IMR-90 (cell line): Measurements from ENCODE around the gene PLLP. TPM values are rescaled to one million over a fixed set of nuclear protein-coding genes. Genes with fewer than 3 reads are reported as not detected.

Experiments used
- ATAC-seq: fragments of 200-7000 bp; cut with Tn5 transposase; 2 replicates; pipeline ENCODE4 v1.9.1; 2020; ENCODE audit warnings: low read depth, mild to moderate bottlenecking, moderate library complexity
- BruUV-seq: library from RNA; stranded (reverse); fragments of 400-500 nt; replicated peaks from 2 replicates; lab custom pipeline; 2021; lab: Mats Ljungman, UMichigan
- CTCF ChIA-PET: fragments of 300-600 bp; formaldehyde crosslinking; extraction: SDS; loops from one replicate; lab custom pipeline; 2021; ENCODE audit warnings: antibody characterized with exemption; lab: Yijun Ruan, JAX
- POLR2A ChIA-PET: fragments of 300-600 bp; sonication (Branson Sonifier 250); formaldehyde crosslinking; loops from one replicate; lab custom pipeline; 2022; ENCODE audit warnings: antibody characterized with exemption; ENCODE audit not compliant: unreplicated experiment; lab: Charles Lee
- DNase-seq: peaks from one replicate; pipeline ENCODE4 v3.0.0; 2013
- H2AFZ ChIP-seq: replicated peaks from 2 replicates; pipeline ENCODE3; 2013; ENCODE audit warnings: low read length, mild to moderate bottlenecking; ENCODE audit not compliant: poor library complexity
- H2AK5ac ChIP-seq: 2 replicates; pipeline ENCODE4 v1.6.1; 2013; ENCODE audit warnings: low read depth, low read length, inconsistent platforms
- H2AK9ac ChIP-seq: replicated peaks from 2 replicates; pipeline ENCODE3; 2013; ENCODE audit warnings: mild to moderate bottlenecking, low read depth, low read length, moderate library complexity; ENCODE audit not compliant: poor library complexity
- H2BK120ac ChIP-seq: 2 replicates; pipeline ENCODE4 v1.6.1; 2013; ENCODE audit warnings: low read depth, low read length, inconsistent platforms
- H2BK15ac ChIP-seq: 3 replicates; pipeline ENCODE4 v1.6.1; 2013; ENCODE audit warnings: low read depth, low read length, inconsistent platforms
- H2BK20ac ChIP-seq: 2 replicates; pipeline ENCODE4 v1.6.1; 2013; ENCODE audit warnings: low read depth, mild to moderate bottlenecking, inconsistent platforms, low read length, moderate library complexity
- H2BK5ac ChIP-seq: 2 replicates; pipeline ENCODE4 v1.6.1; 2013; ENCODE audit warnings: mild to moderate bottlenecking, low read depth, low read length, inconsistent platforms; ENCODE audit not compliant: poor library complexity, severe bottlenecking
- H3K14ac ChIP-seq: replicated peaks from 2 replicates; pipeline ENCODE4 v1.6.1; 2013; ENCODE audit warnings: low read depth, low read length, inconsistent platforms
- H3K18ac ChIP-seq: 2 replicates; pipeline ENCODE4 v1.6.1; 2013; ENCODE audit warnings: low read depth, low read length, control low read depth
- H3K23ac ChIP-seq: 2 replicates; pipeline ENCODE4 v1.6.1; 2013; ENCODE audit warnings: low read depth, low read length, inconsistent platforms
- H3K27ac ChIP-seq: 2 replicates; pipeline ENCODE4 v1.5.1; 2013; ENCODE audit warnings: mild to moderate bottlenecking, control low read depth, low read length; ENCODE audit not compliant: insufficient read depth
- H3K27me3 ChIP-seq: 2 replicates; pipeline ENCODE4 v1.6.1; 2013; ENCODE audit warnings: low read length; ENCODE audit not compliant: control insufficient read depth, insufficient read depth
- H3K36me3 ChIP-seq: 2 replicates; pipeline ENCODE4 v1.6.1; 2013; ENCODE audit warnings: low read length, mixed read lengths; ENCODE audit not compliant: control insufficient read depth, insufficient read depth
- H3K4ac ChIP-seq: 2 replicates; pipeline ENCODE4 v1.6.1; 2013; ENCODE audit warnings: low read depth, low read length, inconsistent platforms
- H3K4me1 ChIP-seq: 2 replicates; pipeline ENCODE4 v1.6.1; 2013; ENCODE audit warnings: low read length, mixed read lengths; ENCODE audit not compliant: control insufficient read depth, insufficient read depth
- H3K4me2 ChIP-seq: 2 replicates; pipeline ENCODE4 v1.6.1; 2013; ENCODE audit warnings: low read depth, mild to moderate bottlenecking, control low read depth, low read length, moderate library complexity
- H3K4me3 ChIP-seq: 2 replicates; pipeline ENCODE4 v1.5.1; 2013; ENCODE audit warnings: low read depth, mild to moderate bottlenecking, control low read depth, low read length, moderate library complexity; ENCODE audit not compliant: insufficient read depth
- H3K56ac ChIP-seq: 2 replicates; pipeline ENCODE4 v1.6.1; 2013; ENCODE audit warnings: low read length, inconsistent platforms; ENCODE audit not compliant: insufficient read depth; ENCODE audit errors: extremely low read depth
- H3K79me1 ChIP-seq, 2 experiments: 2 replicates each; pipeline ENCODE4 v1.6.1; 2013; ENCODE audit warnings: low read length in 2 of 2, inconsistent platforms in 1 of 2, low read depth in 1 of 2
- H3K9ac ChIP-seq: 2 replicates; pipeline ENCODE4 v1.6.1; 2013; ENCODE audit warnings: low read depth, low read length, control low read depth
- H3K9me1 ChIP-seq: 2 replicates; pipeline ENCODE4 v1.6.1; 2013; ENCODE audit warnings: low read length, inconsistent platforms; ENCODE audit not compliant: insufficient read depth
- H3K9me3 ChIP-seq: 2 replicates; pipeline ENCODE4 v1.6.1; 2013; ENCODE audit warnings: low read length; ENCODE audit not compliant: control insufficient read depth, insufficient read depth
- H4K20me1 ChIP-seq: 2 replicates; pipeline ENCODE4 v1.6.1; 2013; ENCODE audit warnings: low read length, inconsistent platforms; ENCODE audit not compliant: insufficient read depth
- H4K5ac ChIP-seq: 2 replicates; pipeline ENCODE4 v1.6.1; 2013; ENCODE audit warnings: mild to moderate bottlenecking, low read depth, low read length, control low read depth
- H4K8ac ChIP-seq, 2 experiments: 2 replicates each; pipeline ENCODE4 v1.6.1; 2013; ENCODE audit warnings: low read depth in 2 of 2, low read length in 2 of 2, control low read depth in 1 of 2, inconsistent platforms in 1 of 2
- H4K91ac ChIP-seq: 2 replicates; pipeline ENCODE4 v1.6.1; 2013; ENCODE audit warnings: low read depth, low read length, inconsistent platforms; ENCODE audit not compliant: insufficient read depth
- BHLHE40 ChIP-seq: fragments of 150-350 bp; IDR thresholded peaks from 2 replicates; pipeline ENCODE4 v1.6.1; 2016; ENCODE audit warnings: mild to moderate bottlenecking, low read depth, low read length
- MAFK ChIP-seq: IDR thresholded peaks from 2 replicates; pipeline ENCODE4 v1.6.1; 2012; ENCODE audit warnings: low read depth, low read length, improper control_type of control experiment
- MAZ ChIP-seq: IDR thresholded peaks from 2 replicates; pipeline ENCODE4 v1.6.1; 2012; ENCODE audit warnings: low read depth, mild to moderate bottlenecking, low read length, improper control_type of control experiment, moderate library complexity, borderline replicate concordance
- POLR2A ChIP-seq: IDR thresholded peaks from 2 replicates; pipeline ENCODE4 v1.6.1; 2012; ENCODE audit warnings: mild to moderate bottlenecking, low read depth, low read length
- RCOR1 ChIP-seq: IDR thresholded peaks from 2 replicates; pipeline ENCODE4 v1.6.1; 2012; ENCODE audit warnings: mild to moderate bottlenecking, low read length, improper control_type of control experiment; ENCODE audit not compliant: insufficient replicate concordance
- RFX5 ChIP-seq: IDR thresholded peaks from 2 replicates; pipeline ENCODE4 v1.8.0; 2012; ENCODE audit warnings: low read depth, mild to moderate bottlenecking, low read length, moderate library complexity
- dilution Hi-C: fragments of 300-500 bp; cut with HindIII; formaldehyde crosslinking; loops from one replicate; pipeline ENCODE4 v1.14.3; 2018; ENCODE audit warnings: low sequenced_read_pairs; ENCODE audit not compliant: unreplicated experiment
- in situ Hi-C: fragments of 300-500 bp; cut with MboI; formaldehyde crosslinking; loops from 3 replicates; pipeline ENCODE4 v1.14.3; 2019; ENCODE audit warnings: low sequenced_read_pairs, inconsistent platforms, mixed read lengths
- intact Hi-C: fragments of 100-400 bp; cut with micrococcal nuclease; formaldehyde crosslinking; loops from 2 replicates; pipeline ENCODE4 v1.10.0; 2022
- polyA plus RNA-seq, 3 experiments: library from polyadenylated mRNA; depleted of rRNA; stranded (reverse); fragments of >200 nt; gene quantifications; 2 replicates each; pipeline ENCODE4 v1.2.3, GENCODE V29; 2012; ENCODE audit warnings: low replicate concordance in 1 of 3
- total RNA-seq: library from RNA; depleted of rRNA; stranded (reverse); fragments of >200 nt; gene quantifications from 2 replicates; pipeline ENCODE4 v1.2.3, GENCODE V29; 2012
- TF ChIP-seq, protein P1 (sequence below): conservative IDR thresholded peaks from 2 replicates; pipeline ENCODE4 v1.5.1; 2012; ENCODE audit warnings: mild to moderate bottlenecking, low read depth, low read length, improper control_type of control experiment

The PLLP gene
- total and polyA plus RNA-seq, 2 of the 4 experiments (the other 2 are of a cell fraction), result 0.05 TPM; not detected in 1

DNA sequence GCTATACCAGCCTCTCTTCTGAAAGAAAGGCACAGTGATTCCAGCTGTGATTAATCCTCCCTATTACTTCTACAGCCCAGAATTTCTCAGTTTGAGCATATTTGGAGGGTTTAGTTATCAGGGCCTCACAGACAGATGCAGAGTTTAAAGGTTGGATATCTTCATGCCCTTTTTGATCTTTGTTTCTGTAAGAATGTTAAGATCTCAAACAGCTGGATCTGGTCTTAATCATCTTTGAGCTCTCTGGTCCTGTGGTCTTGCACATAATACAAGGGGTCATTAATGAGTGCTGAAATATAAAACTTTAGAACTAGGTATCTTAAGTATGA is 48.5 kb downstream of the PLLP start:
- H2AK9ac ChIP-seq, result no peak overlapping the region
- no peak overlapping the region for H2BK15ac ChIP-seq
- dilution Hi-C loops, result no loop called here
- no peak overlapping the region; the same call in 1 of the 2 replicates for H3K4me2 ChIP-seq
- peaks cover 20% of the 10 kb centered on the region for H3K36me3 ChIP-seq
- no peak overlapping the region for H3K18ac ChIP-seq
- H3K9me3 ChIP-seq, result no peaks in the 10 kb centered on the region
- H3K4me3 ChIP-seq, result no peak overlapping the region
- H3K56ac ChIP-seq, result no peak overlapping the region
- H3K4me1 ChIP-seq, result peaks cover 8% of the 10 kb centered on the region
- in situ Hi-C loops, result no loop called here
- no peak overlapping the region for H4K91ac ChIP-seq
- no peak overlapping the region for H2BK20ac ChIP-seq
- H3K9ac ChIP-seq, result no peak overlapping the region
- no peak overlapping the region for H4K5ac ChIP-seq
- BruUV-seq, result no TSS peak
- H2BK120ac ChIP-seq, result no peak overlapping the region
- H2AFZ ChIP-seq, result no peak overlapping the region
- H3K9me1 ChIP-seq, result peaks cover 7% of the 10 kb centered on the region
- peak overlapping the region; percentile 4; the same call in 1 of the 2 replicates for H3K23ac ChIP-seq
- intact Hi-C loops, result no loop called here
- H3K27ac ChIP-seq, result no peak overlapping the region
- no peaks in the 10 kb centered on the region for H4K20me1 ChIP-seq
- ChIA-PET POLR2A (no interaction called here), CTCF (interaction anchor here (0.8 kb wide), 1 partner anchor 8 kb away, joined by 3 read pairs; no protein-coding TSS in a partner anchor)
- no peak for ATAC-seq
- peak overlapping the region; percentile 49 for H2BK5ac ChIP-seq
- H4K8ac ChIP-seq, result no peak overlapping the region
- peaks cover 0 to 4% of the 10 kb centered on the region in 2 experiments; a peak in 2 of 4 replicates for H3K79me1 ChIP-seq
- no peak for DNase-seq
- H3K27me3 ChIP-seq, result no peaks in the 10 kb centered on the region
- no peak for TF ChIP-seq MAFK
- no peak for TF ChIP-seq POLR2A
- no peak for TF ChIP-seq RCOR1
- TF ChIP-seq, protein P1, sequence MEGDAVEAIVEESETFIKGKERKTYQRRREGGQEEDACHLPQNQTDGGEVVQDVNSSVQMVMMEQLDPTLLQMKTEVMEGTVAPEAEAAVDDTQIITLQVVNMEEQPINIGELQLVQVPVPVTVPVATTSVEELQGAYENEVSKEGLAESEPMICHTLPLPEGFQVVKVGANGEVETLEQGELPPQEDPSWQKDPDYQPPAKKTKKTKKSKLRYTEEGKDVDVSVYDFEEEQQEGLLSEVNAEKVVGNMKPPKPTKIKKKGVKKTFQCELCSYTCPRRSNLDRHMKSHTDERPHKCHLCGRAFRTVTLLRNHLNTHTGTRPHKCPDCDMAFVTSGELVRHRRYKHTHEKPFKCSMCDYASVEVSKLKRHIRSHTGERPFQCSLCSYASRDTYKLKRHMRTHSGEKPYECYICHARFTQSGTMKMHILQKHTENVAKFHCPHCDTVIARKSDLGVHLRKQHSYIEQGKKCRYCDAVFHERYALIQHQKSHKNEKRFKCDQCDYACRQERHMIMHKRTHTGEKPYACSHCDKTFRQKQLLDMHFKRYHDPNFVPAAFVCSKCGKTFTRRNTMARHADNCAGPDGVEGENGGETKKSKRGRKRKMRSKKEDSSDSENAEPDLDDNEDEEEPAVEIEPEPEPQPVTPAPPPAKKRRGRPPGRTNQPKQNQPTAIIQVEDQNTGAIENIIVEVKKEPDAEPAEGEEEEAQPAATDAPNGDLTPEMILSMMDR, result no peak
- no peak for TF ChIP-seq MAZ
- TF ChIP-seq BHLHE40, result no peak
- TF ChIP-seq RFX5, result no peak
- H3K14ac ChIP-seq, result no peak overlapping the region
- H3K4ac ChIP-seq, result no peak overlapping the region
- no peak overlapping the region for H2AK5ac ChIP-seq
